GM11168 (cell line): Measurements from ENCODE around the gene GALNT2.

ENCODE experiments used
- in situ Hi-C: fragments of 300-500 bp; cut with MboI; formaldehyde crosslinking; loops from one replicate; pipeline ENCODE4 v1.12.0; 2022; ENCODE audit warnings: low sequenced_read_pairs; ENCODE audit not compliant: unreplicated experiment

GALNT2 gene

GRCh38 chr1:230219174-230220067, 152.4 kb downstream of the GALNT2 start:
- in situ Hi-C loops = no loop called here

DNA sequence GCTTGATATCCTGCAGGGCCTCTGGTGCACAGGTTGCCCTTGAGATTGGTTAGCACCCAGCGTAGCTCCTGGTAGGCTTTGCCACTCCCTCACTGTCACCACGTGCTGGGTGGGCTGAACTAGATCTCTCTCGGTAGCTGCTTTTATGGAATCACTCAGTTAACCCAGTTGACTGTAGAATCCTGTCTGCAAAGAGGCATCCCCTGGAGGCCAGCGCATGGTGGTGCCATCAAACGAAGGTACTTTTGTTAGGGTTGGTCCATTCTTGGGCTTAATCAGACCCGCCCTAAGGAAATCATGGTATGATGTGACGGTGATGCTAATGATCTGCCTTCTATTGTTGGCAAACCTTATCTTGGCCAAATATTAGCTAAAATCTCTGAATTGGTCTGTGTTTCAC, 153.4 kb downstream of the GALNT2 start:
- in situ Hi-C loops = no loop called here

DNA sequence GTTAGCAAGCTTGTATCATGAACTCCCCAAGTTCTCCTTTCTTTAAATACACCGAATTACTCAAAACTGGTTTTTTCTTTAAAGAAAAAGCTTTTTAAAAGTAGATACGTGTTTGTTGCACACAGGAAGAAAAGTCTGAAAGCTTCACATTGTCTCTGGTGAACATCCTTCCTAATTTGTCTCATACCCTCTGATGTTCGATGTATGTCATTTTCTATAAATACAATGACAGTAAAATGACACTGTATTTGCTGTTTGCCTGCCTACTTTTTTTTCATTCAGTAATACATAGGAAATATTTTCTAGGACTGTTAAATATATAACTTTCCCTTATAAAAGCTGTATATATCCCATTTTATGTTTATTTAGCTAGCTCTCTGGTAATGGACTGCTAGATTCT, 153.9 kb downstream of the GALNT2 start:
- in situ Hi-C loops = no loop called here

GRCh38 chr1:230222678-230223077, 155.6 kb downstream of the GALNT2 start:
- in situ Hi-C loops = no loop called here

DNA sequence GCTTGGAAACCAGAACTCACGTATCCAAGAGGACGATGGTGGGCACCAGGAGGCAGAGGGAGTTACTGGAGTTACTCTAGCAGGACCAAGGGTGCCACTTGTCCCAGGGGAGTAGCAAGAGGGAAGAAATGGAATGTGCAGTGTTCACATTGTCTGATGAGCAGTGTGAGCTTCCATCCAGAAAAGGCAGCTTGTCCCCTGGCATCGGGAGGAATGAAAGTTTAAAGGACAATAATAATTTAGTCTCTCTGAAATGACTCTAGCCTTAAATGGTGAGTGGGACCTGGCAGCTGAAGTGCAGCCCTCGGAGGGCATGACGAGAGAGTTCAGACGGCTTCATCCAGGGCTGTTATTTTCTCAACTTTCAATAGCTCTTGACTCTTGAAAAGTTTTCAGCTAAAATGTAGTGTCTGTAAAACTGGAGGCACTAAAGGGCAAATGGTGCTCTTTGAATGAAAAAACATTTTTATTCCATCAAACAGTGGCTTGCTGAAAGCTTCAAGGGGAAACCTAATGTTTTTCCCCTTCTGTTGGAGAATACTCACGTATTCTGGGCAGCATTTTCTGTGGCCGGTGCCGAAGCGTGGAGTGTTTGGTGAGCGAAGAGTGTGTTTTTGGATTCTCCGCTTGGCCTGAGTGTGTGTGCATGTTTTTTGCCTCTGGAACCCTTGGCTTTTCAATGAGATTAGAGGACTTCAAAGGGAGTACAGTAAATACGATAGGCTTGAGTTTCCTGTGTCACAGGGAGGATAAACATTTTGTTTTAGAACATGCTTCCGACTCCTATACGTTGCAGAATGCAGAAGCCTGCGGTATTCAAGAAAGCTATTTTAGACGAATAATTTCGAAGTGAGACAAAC, 157.3 kb downstream of the GALNT2 start:
- in situ Hi-C loops = no loop called here

- in situ Hi-C loops = no loop called here
These were observed 159.2 kb downstream of the GALNT2 start for GRCh38 chr1:230226007-230226800.

- in situ Hi-C loops = no loop called here
These were observed 159.8 kb downstream of the GALNT2 start for GRCh38 chr1:230226814-230227213.

DNA sequence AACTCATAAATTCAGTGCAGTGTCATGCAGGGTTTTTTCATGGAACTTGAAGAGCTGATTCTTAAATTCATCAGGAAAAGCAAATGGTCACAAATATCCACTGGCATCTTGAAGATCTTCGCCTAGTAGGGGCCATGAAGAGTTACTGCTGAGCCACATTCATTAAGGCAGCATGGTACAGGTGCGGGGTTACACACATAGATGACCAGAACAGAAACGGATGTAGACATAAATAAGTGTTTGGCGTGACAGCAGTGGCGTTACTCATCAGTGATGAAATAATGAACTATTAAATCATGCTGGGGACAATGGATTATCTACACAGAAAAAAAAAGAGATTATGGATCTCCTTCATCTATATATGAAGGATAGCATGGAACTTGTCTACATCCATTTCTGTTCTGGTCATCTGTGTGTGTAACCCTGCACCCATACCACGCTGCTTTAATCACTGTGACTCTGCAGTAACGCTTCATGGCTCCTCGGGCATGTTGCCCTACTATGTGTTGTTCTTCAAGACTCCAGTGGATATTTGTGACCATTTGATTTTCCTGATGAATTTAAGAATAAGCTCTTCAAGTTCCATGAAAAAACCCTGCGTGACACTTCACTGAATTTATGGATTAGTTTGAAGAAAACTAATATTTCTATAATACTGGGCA, 161.3 kb downstream of the GALNT2 start:
- in situ Hi-C loops = no loop called here

GRCh38 chr1:230230273-230230672, 163.2 kb downstream of the GALNT2 start:
- in situ Hi-C loops = no loop called here

GRCh38 chr1:230230948-230231773, 164.1 kb downstream of the GALNT2 start:
- in situ Hi-C loops = no loop called here

DNA sequence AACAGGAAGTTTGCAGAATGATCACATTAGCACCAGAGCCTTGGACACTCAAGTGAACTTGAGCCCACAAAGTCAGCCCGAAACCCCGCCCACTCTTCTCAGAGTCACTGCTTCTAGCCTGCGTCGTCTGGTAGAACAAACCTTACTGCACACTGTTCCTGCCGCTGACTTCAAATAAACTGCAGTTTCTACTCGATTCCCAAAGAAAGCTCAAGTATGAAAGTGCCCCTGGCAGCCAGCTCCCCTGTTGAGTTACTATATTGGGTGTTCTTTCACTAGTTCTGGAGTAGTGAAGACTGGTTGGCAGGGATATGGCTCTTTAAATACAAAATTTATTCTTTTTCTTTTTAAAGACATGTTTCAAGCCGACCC, 164.7 kb downstream of the GALNT2 start:
- in situ Hi-C loops = no loop called here

DNA sequence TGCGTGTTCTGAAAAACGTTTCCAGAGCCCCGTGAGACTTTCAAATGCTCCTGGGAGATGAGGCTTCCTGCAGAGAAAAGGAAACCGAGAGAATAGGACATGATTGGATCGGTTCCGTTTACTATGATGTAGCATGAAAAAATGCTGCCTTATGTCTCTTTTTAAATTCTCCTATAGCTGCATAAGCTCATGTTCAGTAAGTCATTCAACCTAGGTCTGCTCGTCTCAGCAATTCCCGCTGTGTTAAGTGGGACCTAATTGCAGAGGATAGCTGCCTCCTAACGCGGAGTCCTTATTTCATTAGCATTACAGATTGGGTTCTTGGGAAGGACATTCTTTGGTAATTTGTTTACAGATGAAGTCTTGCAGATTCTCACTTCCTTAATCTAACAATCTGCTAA, 165.3 kb downstream of the GALNT2 start:
- in situ Hi-C loops = no loop called here

GRCh38 chr1:230233786-230234185, 166.7 kb downstream of the GALNT2 start:
- in situ Hi-C loops = no loop called here

- in situ Hi-C loops = no loop called here
These were observed 168.8 kb downstream of the GALNT2 start for GRCh38 chr1:230235876-230236275.

GRCh38 chr1:230236301-230237008, 169.4 kb downstream of the GALNT2 start:
- in situ Hi-C loops = no loop called here

GRCh38 chr1:230237009-230237370, 170.0 kb downstream of the GALNT2 start:
- in situ Hi-C loops = no loop called here

DNA sequence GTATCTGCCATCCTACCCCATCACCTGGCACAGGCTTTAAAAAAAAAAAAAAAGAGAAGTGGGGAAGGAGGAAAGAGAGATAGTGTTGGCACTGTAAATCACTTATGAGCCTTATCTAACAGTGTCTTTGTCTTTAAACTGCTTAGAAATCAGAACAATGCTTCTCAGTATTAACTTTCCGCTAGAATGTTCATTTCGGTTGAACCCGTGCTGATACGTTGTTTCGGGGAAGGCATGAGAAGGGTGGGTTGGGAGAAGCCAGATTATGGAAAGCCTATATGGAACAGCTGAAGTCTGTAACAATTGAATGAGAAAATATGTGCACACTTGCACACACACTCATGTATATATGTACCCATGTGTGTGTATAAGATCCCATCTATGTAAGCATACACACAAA, 170.8 kb downstream of the GALNT2 start:
- in situ Hi-C loops = no loop called here

GRCh38 chr1:230240446-230241086, 173.5 kb downstream of the GALNT2 start:
- in situ Hi-C loops = no loop called here
